GM12801 (cell line): Measurements from ENCODE around the gene YIPF6.

Experiments used
- CTCF ChIP-seq: IDR thresholded peaks from one replicate; pipeline ENCODE4 v1.5.1; 2011; ENCODE audit warnings: control low read depth; ENCODE audit not compliant: insufficient read length; ENCODE audit errors: extremely low read depth

Gene YIPF6

DNA sequence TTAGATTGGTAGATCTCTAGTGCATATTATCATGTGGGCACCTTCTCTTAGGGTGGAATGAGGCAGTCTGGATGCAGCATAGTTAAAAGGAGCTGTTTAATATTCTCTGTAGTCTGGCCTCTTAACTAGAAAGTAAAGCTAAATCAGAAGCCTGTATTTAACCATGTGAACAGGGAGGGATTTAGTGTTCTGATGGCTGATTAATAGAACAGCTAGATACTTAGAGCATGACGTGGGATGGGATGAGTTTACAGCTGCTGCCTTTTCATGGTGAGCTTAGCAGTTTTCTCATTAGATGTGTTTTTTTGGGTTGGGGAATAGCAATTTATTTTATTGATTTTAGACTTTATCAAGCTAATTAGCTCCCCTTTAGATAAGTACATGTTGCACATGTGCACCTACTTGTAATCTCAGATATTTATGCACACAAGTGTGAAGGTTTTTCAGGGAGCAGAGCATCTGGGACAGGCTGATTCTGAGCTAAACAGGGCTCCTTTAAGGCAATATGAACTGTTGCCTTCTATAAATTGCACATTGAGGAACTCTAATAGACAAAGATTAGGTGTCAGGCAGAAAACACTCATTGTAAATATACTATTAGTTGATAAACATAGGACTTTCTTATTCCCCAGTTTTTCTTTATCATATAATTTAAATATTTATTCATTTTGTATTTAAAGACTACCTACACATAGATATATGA, 34.1 kb downstream of the YIPF6 start:
- TF ChIP-seq CTCF = no peak

DNA sequence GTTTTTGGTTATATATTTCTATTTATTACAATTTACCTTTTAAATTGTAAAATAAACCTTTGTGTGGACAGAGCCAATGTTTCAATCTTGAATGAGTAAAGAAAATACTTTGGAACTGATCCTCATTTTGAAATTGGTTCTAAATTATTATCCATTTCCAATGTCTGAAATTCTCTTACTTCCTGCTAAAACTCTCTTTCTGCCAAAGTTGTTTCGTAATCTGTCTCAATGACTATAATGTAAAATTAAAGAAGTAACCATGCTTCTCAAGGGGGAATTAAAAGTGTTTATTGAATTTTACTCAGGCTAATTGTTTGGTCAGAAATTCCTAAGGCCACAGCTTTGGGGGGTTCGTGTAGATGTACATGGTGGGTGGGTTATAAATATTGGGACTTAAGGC, 34.8 kb downstream of the YIPF6 start:
- TF ChIP-seq CTCF = no peak

- TF ChIP-seq CTCF = no peak
Measured at GRCh38 chrX:68534691-68535090, 35.8 kb downstream of the YIPF6 start.

- TF ChIP-seq CTCF = no peak
Measured at GRCh38 chrX:68536429-68536828, 37.6 kb downstream of the YIPF6 start.

- TF ChIP-seq CTCF = no peak
Measured at GRCh38 chrX:68536884-68537283, 38.0 kb downstream of the YIPF6 start.

- no peak for TF ChIP-seq CTCF
Measured at GRCh38 chrX:68550193-68550592, 51.3 kb downstream of the YIPF6 start.

GRCh38 chrX:68556036-68556435, 57.2 kb downstream of the YIPF6 start:
- TF ChIP-seq CTCF = no peak
